Measurements from ENCODE around the gene RNF38.

GRCh38 chr9:36416890-36417289, 16.8 kb upstream of the RNF38 start:
- TF ChIP-seq POLR2A (IDR thresholded peaks at IDR 0.05) (no peak), CTCF (IDR thresholded peaks at IDR 0.05) (no peak)
